Smooth muscle cell (in vitro differentiated cells): Measurements from ENCODE around the gene FKBP4. TPM values are rescaled to one million over a fixed set of nuclear protein-coding genes. Genes with fewer than 3 reads are reported as not detected.

ENCODE experiments used
- DNase-seq: peaks from one replicate; lab custom pipeline; 2025; ENCODE audit not compliant: unreplicated experiment; lab: John Stamatoyannopoulos, UW
- H2AFZ ChIP-seq: fragments of 200-600 bp; sonication (generic); 2 replicates; pipeline ENCODE4 v1.6.0; 2016; ENCODE audit warnings: antibody characterized with exemption, low read depth, mild to moderate bottlenecking
- H3F3A ChIP-seq: fragments of 200-600 bp; sonication (generic); 2 replicates; pipeline ENCODE4 v1.6.0; 2017; ENCODE audit warnings: antibody characterized with exemption, low read depth
- H3K27ac ChIP-seq: fragments of 200-600 bp; sonication (generic); 2 replicates; pipeline ENCODE4 v1.5.1; 2016; ENCODE audit warnings: low read depth, mild to moderate bottlenecking
- H3K27me3 ChIP-seq: fragments of 200-600 bp; sonication (generic); 2 replicates; pipeline ENCODE4 v1.6.1; 2016; ENCODE audit warnings: low read depth, mild to moderate bottlenecking
- H3K36me3 ChIP-seq: fragments of 200-600 bp; sonication (generic); 2 replicates; pipeline ENCODE4 v1.5.1; 2016; ENCODE audit warnings: low read depth
- H3K4me1 ChIP-seq: fragments of 200-600 bp; sonication (generic); 2 replicates; pipeline ENCODE4 v1.5.1; 2016; ENCODE audit warnings: low read depth
- H3K4me2 ChIP-seq: fragments of 200-600 bp; sonication (generic); 2 replicates; pipeline ENCODE4 v1.6.0; 2016; ENCODE audit warnings: mild to moderate bottlenecking
- H3K4me3 ChIP-seq: fragments of 200-600 bp; sonication (generic); 2 replicates; pipeline ENCODE4 v1.5.1; 2016; ENCODE audit warnings: mild to moderate bottlenecking
- H3K79me2 ChIP-seq: fragments of 200-600 bp; sonication (generic); 2 replicates; pipeline ENCODE4 v1.6.0; 2016; ENCODE audit warnings: low read depth, mild to moderate bottlenecking
- H3K9ac ChIP-seq: fragments of 200-600 bp; sonication (generic); 2 replicates; pipeline ENCODE4 v1.6.0; 2016; ENCODE audit warnings: low read depth
- H3K9me3 ChIP-seq: fragments of 200-600 bp; sonication (generic); replicated peaks from 2 replicates; pipeline ENCODE4 v1.5.1; 2016; ENCODE audit warnings: low read depth
- H4K20me1 ChIP-seq: fragments of 200-600 bp; sonication (generic); 2 replicates; pipeline ENCODE4 v1.6.0; 2016; ENCODE audit warnings: low read depth
- CTCF ChIP-seq: fragments of 200-600 bp; sonication (generic); IDR thresholded peaks from 2 replicates; pipeline ENCODE4 v1.5.1; 2017; ENCODE audit warnings: borderline replicate concordance, mild to moderate bottlenecking, antibody characterized with exemption; ENCODE audit not compliant: insufficient read depth, poor library complexity, severe bottlenecking
- WGBS: methylation state at CpG from one replicate; pipeline ENCODE4 v1.1.7; 2016; ENCODE audit warnings: low lambda C conversion rate; 5-methylcytosine and 5-hydroxymethylcytosine counted together
- polyA plus RNA-seq: library from polyadenylated mRNA; unstranded; fragments of >200 nt; fragmentation: Nextera tagmentation; extraction: Ambion mirVana; gene quantifications from 2 replicates; pipeline ENCODE4 v1.2.1, GENCODE V29; 2016
- total RNA-seq: library from RNA; depleted of rRNA; stranded (reverse); fragments of >200 nt; gene quantifications from 2 replicates; pipeline ENCODE4 v1.2.3, GENCODE V29; 2014

The FKBP4 gene
- total RNA-seq (19.0 and 27.5 TPM in 2 replicates), polyA plus RNA-seq (32.6 and 46.5 TPM in 2 replicates)

- no peak for TF ChIP-seq CTCF
- WGBS = under 1% methylated on average over 33 of the region's 63 CpGs
- no peaks in the 10 kb centered on the region for H3F3A ChIP-seq
- H2AFZ ChIP-seq = peak within 1 kb of the TSS; percentile 80
- H4K20me1 ChIP-seq = peaks cover 21% of the 10 kb centered on the region
- no peak within 1 kb of the TSS for H3K27ac ChIP-seq
- H3K9ac ChIP-seq = peak within 1 kb of the TSS; percentile 48
- H3K4me1 ChIP-seq = peaks cover 9% of the 10 kb centered on the region
- DNase-seq = peak; percentile 46
- H3K79me2 ChIP-seq = peaks cover 24% of the 10 kb centered on the region
- no peaks in the 10 kb centered on the region for H3K9me3 ChIP-seq
- H3K4me3 ChIP-seq = peak within 1 kb of the TSS; percentile 77
- no peaks in the 10 kb centered on the region for H3K36me3 ChIP-seq
- H3K4me2 ChIP-seq = peak within 1 kb of the TSS; percentile 99
- no peaks in the 10 kb centered on the region for H3K27me3 ChIP-seq
Measured at GRCh38 chr12:2794736-2795289, at the start of gene FKBP4. FKBP4 (plus strand) TSS chr12:2794970; CDS start chr12:2795140, 170 bp downstream.

GRCh38 chr12:2745655-2746054, 49.1 kb upstream of the FKBP4 start:
- H3K27ac ChIP-seq = no peak overlapping the region
- no peaks in the 10 kb centered on the region for H3K79me2 ChIP-seq
- H3K4me2 ChIP-seq = no peak overlapping the region
- H3K9ac ChIP-seq = no peak overlapping the region
- H4K20me1 ChIP-seq = no peaks in the 10 kb centered on the region
- no peak for TF ChIP-seq CTCF
- H3K9me3 ChIP-seq = no peaks in the 10 kb centered on the region
- no peaks in the 10 kb centered on the region for H3K36me3 ChIP-seq
- DNase-seq = no peak
- no peaks in the 10 kb centered on the region for H3K4me1 ChIP-seq
- no peak overlapping the region for H3K4me3 ChIP-seq
- 65% methylated on average over 2 of the region's 2 CpGs for WGBS
- no peak overlapping the region for H2AFZ ChIP-seq
- H3F3A ChIP-seq = no peaks in the 10 kb centered on the region
- H3K27me3 ChIP-seq = peaks cover 16% of the 10 kb centered on the region

- Histone ChIP-seq H3K4me1 (peaks cover 6% of the 10 kb centered on the region), H3K9me3 (no peaks in the 10 kb centered on the region), H3K9ac (no peak overlapping the region), H3K4me3 (no peak overlapping the region), H3F3A (no peaks in the 10 kb centered on the region), H3K27me3 (peaks cover 23% of the 10 kb centered on the region), H3K27ac (no peak overlapping the region), H3K36me3 (no peaks in the 10 kb centered on the region), H2AFZ (no peak overlapping the region), H3K4me2 (no peak overlapping the region), H3K79me2 (no peaks in the 10 kb centered on the region), H4K20me1 (no peaks in the 10 kb centered on the region)
- WGBS = 60% methylated on average over 11 of the region's 11 CpGs
- TF ChIP-seq CTCF = no peak
- no peak for DNase-seq
Measured at GRCh38 chr12:2749580-2749979, 45.2 kb upstream of the FKBP4 start.

GRCh38 chr12:2750185-2750584, 44.6 kb upstream of the FKBP4 start:
- H4K20me1 ChIP-seq = no peaks in the 10 kb centered on the region
- H3F3A ChIP-seq = no peaks in the 10 kb centered on the region
- no peak for DNase-seq
- no peak overlapping the region for H2AFZ ChIP-seq
- H3K36me3 ChIP-seq = no peaks in the 10 kb centered on the region
- H3K79me2 ChIP-seq = no peaks in the 10 kb centered on the region
- H3K4me2 ChIP-seq = no peak overlapping the region
- H3K4me1 ChIP-seq = peaks cover 6% of the 10 kb centered on the region
- H3K9ac ChIP-seq = no peak overlapping the region
- H3K9me3 ChIP-seq = no peaks in the 10 kb centered on the region
- no peak overlapping the region for H3K27ac ChIP-seq
- no peak for TF ChIP-seq CTCF
- WGBS = 69% methylated on average over 7 of the region's 7 CpGs
- no peak overlapping the region for H3K4me3 ChIP-seq
- peaks cover 29% of the 10 kb centered on the region for H3K27me3 ChIP-seq
